NCI-H2227 treated with DMSO at 0.1 percent for 48 hours (cell line): ENCODE data around the gene CLDN14.

ENCODE experiments used
- DNase-seq: peaks from one replicate; lab custom pipeline; 2025; lab: John Stamatoyannopoulos, UW

CLDN14 gene, protein sequence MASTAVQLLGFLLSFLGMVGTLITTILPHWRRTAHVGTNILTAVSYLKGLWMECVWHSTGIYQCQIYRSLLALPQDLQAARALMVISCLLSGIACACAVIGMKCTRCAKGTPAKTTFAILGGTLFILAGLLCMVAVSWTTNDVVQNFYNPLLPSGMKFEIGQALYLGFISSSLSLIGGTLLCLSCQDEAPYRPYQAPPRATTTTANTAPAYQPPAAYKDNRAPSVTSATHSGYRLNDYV

DNA sequence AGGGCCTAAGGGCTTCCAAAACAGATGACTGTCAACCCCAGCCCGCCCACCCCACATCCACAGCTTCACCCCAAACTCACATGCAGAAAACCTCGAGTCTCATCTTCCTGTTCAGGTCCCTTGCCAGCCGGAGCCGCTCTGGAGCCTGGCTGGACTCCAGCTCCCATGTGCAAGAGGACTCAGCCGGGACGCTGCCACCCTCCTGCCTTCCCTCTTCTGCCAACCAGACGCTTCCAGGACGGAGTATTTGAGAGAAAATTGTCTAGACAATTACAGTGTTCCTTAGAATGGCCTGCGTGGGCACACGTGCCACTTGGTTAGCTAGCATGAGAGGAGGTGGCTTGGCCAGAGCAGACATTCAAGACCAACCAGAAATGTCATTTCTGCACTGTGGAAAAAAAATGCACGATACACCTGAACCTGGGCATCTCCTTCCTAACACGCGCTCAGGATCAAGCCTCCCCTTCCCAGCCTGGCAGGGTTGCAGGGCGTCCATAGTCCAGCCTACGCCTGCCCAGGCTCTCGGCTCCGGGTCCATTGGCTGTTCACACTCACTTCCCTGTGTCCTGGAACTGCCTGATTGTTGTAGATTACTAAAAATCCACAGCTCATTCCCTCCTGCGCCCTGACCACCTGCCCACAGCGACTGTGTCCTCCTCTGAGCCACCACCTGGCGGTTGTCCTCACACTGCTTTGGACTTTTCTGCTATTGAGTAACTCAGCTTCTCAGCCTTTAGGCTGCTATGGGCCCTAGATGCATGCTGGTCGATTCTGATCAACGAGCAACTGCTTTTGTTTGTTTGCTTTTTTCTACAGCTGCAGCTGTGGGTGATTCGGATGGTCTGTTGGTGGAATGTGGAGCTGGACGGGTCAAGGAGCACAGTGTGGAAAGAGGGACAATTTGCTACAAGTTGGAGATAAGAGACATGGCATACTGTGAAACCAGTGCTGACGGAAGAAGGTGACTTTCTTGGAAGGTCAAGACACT is at the start of gene CLDN14:
CLDN14 (minus strand) TSS at position 708 of the 988 bp plus-strand sequence. CDS start 18,427 bp downstream, outside the sequence.
- DNase-seq: no peak

DNA sequence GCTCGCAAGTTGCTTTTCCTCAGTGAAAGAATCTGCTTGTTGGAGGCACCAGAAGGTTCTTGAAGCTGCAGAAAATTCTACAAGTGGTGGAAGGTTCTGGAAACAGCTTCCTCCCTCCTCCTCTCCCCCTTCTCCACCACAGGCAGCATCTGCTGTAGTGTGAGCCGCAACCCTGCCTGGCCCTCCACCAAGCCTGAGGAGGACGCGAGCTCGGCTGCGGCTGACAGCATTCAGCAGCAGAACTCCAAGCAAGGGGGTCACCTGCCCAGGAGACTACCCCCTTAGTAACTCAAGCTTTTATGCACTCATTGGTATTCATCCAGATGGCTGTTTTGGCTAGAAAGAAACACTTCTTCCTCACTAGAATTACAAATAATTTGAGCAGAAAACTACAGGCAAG is 48.8 kb upstream of the CLDN14 start:
- DNase-seq: no peak

DNA sequence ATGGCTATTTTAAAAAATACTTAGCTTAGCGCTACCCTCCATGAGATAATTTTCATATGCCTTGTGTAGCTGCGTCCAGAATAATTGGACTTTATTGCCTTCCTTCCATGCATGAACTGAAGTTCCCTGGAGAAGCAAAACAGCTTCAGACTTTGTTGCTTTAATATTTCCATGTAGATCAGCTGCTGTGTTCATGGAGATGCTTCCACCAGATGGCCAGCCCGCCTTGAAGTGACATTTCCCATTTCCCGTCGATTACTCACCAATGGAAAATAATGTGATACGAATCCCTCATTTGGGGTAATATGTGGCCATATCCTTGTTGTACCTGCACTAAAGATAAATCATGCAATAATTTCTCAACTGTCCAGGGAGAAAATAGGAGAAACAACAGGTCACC is 47.4 kb upstream of the CLDN14 start:
- no peak for DNase-seq

DNA sequence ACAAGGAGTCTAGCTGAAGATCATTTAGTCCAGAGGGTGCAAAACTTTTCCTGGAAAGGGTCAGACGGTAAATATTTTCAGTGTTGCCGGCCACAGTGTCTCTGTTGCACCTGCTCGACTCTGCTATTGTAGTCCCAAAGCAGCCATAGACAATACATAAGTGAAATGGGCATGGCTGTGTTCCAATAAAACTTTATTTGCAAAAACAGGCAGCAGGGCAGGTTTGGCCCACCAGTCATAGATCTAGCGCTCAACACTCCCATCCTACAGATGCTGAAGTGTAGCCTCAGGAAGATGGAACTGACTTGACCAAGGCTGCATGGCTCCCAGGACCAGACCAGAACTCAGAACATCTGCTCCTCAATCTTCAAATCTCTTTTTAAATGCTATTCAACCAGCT is 46.2 kb upstream of the CLDN14 start:
- no peak for DNase-seq

DNA sequence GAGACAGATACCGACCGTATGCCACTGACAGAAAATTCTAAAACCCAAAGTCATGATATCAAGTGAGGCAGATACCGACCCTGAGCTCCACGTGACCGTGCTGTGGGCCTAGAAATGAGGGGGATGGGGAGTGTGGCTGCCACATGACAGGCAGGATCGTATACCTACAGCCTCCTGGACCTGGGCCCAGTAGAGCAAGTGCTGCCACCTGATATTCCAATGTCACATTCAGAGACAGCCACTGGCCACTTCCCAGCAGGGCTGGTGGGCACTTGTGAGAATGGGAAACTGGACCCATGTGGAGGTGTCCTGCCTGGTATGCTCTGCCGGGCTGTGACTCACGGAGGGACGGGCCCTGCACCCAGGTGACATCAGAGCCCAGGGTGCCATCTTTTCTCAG is 44.6 kb upstream of the CLDN14 start:
- DNase-seq: no peak

DNA sequence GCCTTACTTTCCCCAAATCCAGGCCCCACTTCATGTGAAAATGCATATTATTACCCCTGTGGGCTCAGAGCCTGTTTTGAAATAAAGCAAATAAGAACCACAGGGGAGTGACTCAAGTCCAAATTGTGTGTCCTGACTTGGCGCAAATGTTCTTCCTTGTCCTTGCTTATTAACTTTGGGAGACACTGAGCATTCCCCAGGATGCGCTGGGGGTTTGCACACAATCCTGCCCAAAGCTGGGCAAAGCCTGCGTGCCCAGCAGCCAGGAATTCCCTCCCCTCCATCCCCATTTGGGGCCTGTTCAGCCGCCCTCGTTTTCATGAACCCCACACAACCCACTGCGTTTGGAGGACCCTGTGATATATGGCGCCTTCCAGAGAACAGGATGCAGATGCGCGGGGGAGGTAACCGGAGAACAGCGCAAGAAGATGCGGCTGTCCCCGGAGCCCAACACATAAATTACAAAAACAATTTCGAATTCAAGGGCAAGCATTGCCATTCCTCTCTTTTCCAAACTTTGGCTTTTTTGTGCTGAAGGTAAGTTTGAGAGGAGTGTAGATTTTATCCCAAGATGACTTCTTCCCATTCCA is 42.4 kb upstream of the CLDN14 start:
- no peak for DNase-seq

DNA sequence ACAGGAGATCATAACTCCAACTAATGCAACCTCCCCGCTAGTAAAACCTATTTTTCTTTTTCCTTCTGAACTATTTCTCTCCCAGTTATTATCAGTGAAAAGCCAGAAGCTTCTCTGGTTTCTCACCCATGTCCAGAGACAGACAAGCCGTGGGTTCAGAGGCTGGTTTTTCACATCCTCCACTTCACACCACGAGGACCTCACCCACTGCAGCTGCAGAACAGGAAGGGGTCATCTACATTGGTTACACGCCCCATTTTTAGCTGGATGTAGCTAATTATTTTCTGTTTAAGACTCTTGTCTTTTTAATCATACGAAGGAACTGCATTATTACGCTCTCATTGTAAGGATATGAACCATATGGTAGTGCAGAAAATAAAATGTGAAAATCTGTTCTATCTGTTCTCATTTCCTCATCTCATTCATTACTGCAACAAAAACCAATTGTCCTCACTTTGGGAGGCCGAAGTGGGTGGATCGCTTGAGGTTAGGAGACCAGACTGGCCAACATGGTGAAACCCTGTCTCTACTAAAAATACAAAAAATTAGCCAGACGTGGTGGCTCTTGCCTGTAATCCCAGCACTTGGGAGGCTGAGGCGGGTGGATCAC is 39.1 kb upstream of the CLDN14 start:
- DNase-seq: no peak

DNA sequence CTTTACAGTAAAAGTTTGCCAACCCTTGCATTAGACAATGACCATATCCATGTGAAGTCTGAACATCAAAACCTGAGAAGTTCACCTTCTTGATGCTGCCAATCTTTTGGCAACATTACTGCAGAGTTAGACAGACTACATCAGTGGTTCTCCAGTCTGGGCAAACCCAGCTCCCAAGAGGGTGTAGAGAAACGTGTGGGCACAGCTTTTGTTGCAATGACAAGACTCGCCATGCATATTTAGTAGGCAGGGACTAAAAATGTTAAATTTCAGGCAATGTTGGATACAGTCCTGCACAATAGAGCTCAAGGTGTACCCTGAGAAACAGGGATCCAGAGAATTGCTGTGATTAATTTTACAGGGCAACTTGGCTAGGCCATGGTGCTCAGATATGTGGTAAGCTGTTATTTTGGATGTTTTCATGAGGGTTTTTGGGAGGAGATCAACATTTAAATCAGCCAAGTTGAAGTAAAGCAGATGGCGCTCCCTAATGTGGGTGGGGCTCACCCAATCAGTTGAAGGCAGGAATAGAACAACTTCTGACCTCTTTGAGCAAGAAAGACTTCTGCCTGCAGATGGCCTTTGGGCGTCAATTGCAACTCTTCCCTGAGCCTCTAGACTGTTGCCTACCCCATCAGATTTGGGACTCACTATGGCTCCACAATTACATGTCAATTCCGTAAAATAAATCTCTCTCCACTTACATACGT is 37.6 kb upstream of the CLDN14 start:
- no peak for DNase-seq

DNA sequence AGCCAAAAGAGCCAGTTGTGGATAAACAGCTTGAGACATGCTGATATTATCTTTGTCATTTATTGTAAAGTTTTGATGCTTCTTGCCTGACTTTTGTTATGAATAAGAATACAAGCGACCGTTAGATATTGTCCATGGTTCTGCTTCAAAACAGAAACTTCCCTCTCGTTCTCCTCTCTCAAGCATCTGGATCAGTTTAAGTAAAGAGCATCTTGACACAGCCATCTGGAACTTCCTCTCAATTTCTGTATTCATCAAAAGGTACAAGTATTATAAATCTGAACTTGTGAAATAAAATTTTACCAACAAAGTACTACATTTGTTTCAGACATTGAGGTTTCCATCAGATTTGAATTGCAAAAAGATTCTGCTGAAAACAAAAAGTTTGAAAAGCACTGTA is 36.4 kb upstream of the CLDN14 start:
- no peak for DNase-seq

DNA sequence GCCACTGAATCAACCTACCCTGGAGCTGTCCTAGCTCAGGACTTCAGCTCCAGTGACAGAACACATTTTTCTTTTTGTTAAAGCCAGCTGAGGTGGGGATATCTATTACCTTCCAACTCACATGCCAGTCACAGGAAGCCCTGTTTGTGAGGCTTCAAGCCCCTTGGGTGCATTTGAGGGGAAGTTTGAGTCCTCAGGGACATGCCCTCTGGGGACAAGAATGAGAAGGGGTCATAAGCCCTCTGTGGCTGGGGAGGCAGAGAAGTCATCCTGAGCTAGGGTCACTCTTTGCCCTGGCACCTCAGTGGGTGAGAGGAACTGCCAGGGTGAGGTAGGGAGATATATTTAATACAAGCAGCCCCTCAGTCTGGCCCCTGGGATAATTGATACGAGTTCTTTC is 33.5 kb upstream of the CLDN14 start:
- no peak for DNase-seq

DNA sequence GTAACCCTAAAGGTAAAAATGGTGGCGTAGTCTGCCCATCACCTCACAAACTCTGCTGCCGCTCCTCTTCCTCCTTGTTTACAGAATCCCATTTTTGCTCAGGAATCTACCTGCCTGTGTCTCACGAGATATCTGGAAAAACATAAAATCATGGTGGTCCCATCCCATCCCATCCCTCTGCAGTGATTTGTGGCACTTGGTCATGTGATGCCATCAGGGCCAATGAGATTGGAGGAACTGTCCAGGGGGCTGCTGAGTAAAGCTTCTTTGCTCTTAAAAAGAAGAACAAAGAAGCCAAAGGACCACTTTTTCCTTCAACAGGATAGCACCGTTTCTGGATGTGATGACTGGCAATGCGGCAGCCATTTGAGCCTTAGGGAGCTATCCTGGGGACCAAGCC is 33.0 kb upstream of the CLDN14 start:
- DNase-seq: no peak

DNA sequence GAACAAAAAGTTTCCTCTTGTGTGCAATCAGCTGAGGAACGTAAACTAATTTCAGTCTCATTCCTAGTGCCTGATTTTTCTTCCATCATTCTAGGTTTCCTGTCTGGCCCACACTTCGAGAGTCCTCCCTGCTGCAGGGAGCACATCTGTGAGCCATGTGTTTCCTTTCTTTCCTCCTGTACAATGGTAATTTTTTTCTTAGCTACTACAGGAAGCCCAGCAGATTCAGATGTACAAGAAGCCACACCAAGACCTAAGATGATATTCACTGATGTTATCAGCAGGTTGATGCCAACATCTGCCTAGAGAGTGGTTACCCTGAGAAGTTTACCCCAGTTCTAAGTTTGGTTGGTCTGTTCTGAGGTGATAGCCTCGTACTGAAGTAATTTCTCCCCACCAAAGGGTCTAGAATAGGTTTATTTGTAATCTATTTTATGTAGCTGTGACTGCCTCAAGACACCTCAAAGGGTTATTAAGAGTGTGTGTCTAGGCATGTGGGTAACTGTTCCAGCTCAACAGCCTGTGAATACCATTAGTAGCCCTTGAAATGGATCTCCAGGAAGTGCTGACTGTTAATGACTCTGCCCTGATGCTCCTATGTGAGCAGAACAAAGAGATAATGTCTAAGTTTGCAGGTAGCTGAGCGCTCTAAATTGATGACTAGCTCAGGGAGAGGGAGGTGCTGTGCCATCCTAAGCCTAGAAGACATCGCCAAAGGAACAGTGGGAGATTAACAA is 31.7 kb upstream of the CLDN14 start:
- DNase-seq: no peak

DNA sequence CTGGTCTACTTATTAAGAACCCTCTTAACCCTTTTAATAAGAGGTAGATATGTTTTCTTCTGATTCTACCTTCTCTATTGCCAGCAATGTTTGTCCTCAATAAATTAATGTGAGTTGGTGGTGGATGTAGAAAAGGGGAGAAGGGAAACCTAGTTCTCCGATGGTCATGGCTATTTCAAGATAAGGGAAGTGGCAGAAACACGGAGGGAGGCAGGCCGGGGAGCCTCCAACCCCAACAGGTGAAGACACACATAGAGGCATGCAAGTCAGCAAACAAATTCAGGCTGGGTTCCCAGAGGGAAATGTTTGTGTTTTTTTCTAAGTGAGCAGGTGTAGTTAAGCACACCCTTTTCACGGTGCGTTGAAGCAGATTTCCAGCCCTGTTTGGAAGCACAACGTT is 31.0 kb upstream of the CLDN14 start:
- DNase-seq: no peak

DNA sequence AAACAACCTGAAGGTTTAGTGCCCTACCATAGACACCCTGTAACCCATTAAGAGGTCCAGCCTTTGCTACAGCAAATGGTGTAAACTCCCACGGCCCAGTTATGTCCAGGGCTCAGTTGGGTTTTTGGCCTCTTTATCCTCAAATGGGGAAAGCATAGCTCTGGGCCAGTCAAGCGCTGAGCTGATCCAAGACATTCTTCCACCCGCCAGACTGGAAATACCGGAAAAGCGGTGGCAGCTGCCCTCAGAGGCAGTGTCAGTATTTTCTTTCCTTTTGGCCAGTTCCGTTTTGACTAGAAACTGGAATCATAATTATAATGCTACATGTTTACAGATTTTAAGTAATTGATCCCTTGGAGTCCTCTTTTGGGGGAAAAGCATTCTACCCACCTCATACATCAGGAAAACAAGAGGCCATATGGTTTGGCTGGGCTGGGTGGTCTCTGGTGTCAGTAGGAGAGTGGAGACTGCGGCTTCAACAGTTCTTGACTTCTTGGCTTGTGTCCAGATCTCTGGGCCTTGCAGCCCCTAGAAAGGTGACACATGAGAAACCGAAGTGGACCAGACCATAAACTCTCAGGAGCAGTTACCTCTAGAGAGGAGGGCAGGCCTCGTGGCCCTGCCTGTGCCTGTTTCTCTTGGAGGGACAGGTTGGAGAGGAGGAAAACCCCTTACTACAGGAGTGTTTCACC is 30.2 kb upstream of the CLDN14 start:
- no peak for DNase-seq

DNA sequence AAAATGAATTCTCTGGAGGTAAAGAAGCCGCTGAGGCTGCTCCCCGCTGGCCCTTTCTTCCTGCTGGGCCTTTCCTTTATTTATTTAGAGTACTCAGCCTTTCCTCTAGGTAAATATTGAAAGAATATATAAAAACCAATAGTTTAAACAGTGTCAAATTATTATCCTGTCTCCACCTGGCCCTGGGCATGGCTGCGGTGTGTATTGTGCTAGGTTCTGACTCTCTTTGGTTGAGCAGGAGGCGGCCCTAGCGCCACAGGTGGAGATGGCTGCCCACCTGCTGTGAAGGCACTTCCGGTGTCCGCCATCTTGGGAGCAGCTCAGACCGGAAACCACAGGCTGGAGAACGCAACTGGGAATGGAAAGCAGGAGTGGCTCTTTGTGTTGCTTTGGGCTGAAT is 29.0 kb upstream of the CLDN14 start:
- DNase-seq: no peak

DNA sequence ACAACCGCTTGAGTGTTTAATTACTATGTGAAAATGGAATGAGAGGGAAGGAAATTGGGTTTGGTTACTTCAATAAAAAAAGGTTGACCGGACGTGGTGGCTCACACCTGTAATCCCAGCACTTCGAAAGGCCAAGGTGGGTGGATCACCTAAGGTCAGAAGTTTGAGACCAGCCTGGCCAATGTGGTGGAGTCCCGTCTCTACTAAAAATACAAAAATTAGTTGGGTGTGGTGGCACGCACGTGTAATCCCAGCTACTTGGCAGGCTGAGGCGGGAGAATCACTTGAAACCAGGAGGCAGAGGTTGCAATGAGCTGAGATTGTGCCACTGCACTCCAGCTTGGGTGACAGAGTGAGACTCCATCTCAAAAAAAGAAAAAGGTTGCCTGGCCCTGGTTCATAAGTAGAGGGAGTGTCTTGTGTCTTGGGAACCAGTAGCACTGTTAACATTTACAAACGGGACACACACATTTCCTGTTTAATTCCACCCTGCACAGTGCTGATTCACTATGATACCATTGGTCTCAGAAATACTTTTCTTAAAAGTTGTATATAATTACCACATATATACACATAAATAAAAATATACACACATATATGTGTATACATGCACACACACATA is 27.6 kb upstream of the CLDN14 start:
- no peak for DNase-seq

DNA sequence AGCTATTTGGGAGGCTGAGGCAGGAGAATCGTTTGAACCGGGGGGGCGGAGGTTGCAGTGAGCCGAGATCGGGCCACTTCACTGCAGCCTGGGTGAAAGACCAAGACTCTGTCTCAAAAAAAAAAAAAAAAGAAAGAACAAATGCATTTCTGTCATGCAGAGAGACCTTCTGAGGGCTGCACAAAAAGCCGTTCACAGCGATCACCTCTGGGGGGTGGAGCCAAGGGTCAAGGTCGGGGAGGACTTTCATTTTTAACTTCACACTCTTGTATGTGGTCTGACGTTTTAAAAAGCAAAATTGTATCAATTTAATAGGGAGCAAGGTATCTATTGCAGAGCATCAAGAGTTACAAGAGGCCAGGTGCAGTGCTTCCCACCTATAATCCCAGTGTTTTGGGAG is 26.6 kb upstream of the CLDN14 start:
- no peak for DNase-seq

DNA sequence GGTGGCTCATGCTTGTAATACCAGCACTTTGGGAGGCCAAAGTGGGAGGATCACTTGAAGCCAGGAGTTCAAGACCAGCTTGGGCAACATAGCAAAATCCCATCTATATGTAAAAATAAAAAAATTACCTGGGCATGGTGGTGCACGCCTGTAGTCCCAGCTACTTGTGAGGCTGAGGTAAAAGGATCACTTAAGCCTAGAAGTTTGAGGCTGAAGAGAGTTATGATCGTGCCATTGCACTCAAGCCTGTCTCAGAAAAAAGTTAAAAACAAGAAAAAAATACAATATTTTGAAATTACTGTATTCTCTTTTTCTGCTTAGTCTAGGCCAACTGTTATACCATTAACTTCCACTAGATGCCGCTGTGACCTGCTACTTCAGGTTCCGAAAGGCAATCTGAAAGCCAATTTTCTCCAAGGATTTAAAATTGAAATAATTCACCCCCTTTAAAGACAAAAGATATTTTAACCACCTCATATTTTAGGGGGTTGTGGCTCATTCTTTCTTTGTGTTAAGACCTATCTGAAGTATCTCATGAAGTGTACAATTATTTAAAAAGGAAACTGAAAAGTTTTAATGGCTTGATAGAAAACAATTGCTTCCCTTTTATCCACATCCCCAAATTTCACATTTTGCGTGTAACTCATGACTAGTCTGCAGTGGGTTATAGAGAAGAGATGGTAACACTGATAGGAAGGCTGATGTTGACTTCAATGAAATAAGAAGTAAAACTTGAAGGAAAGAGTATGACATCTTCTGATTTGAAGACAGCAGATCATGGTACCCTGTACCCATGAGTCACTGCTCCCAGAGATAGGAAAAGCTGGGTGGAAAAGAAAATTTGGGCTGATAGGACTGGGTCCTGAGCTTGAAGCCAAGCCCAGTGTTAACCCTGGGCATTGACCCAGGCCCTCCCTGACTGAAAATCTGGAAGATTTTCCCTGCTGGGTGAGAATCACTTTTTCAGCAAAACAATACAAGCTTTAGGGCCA is 24.4 kb upstream of the CLDN14 start:
- peak; percentile 46 for DNase-seq

DNA sequence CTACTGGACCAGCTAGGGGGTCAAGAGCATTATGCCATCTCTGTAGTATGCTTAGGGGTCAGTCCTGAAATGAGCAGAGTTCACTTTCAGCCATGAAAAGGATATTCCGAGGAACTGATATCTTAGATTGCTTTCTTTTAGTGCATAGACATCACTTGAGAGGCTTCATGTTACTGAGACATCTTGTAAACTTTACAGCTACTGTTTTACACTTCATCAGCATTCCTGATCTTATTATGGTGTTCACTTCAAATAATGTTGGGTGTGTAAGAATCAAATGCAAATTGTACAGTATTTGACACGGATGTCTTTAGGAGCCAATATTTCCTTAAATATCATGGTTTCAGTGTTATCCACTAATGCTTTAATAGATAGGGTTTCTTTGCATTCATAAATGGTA is 22.4 kb upstream of the CLDN14 start:
- no peak for DNase-seq
